Measurements from ENCODE around the gene DNM2.

GRCh38 chr19:10690341-10690781 is 27.5 kb upstream of the DNM2 start:
- TF ChIP-seq CTCF (IDR thresholded peaks at IDR 0.05) (no peak), POLR2A (IDR thresholded peaks at IDR 0.05) (no peak)
